Measurements from ENCODE around the gene IFT20. TPM values are rescaled to one million over a fixed set of nuclear protein-coding genes. Genes with fewer than 3 reads are reported as not detected.

IFT20 gene
- total RNA-seq, 6 experiments from 2014 or later: 47.9 to 63.0 (median 50.9) TPM

DNA sequence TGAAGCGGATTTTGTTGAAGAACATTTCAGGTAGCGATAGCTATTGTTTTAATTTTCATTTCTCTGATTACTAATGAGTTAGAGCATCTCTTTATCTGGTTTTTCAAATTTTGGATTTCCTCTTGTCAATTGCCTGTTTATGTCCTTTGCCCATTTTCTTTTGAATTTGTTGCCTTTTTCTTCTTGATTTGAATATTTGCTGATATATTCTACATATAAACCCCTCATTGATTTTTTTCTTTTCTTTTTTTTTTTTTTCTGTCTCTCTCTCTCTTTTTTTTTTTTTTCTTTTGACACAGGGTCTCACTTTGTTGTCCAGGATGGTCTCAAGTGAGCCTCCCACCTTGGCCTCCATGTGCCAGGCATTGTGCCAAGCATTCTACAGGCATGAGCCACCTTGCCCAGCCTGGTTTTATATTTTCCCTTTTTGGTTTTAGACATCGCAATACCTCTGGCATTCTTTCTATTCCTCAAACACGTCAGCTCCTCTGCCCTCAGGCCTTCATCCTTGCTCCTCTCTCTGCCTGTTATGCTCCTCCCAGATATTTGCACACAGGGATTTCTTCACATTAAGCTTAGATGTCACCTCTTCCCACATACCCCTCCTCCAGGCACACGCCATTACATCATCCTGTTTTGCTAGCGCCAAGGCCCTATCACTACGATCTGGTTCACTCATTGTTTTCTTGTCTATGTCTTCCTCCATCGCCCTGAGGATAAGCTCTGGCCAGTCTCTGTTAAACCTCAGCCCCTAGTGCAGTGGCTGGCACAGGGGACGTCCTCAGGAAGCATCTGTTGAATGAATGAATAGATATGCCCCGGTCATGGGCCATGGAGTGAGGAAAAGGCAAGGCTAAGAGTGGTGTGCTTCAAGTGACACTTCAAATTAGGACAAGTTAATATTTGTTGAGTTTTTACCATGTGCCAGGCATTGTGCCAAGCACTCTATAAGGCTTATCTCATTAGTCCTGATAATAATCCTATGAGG, 44.8 kb upstream of the IFT20 start:
- no peaks in the 10 kb centered on the region for H3K9me3 Mint-ChIP-seq
- peak; percentile 95 for DNase-seq
- peaks cover 14% of the 10 kb centered on the region for H3K4me1 Mint-ChIP-seq (ENCODE audit: low read depth)
- H3K4me3 Mint-ChIP-seq: no peak overlapping the region; the same call in 1 of the 2 replicates
- peaks cover 11% of the 10 kb centered on the region for H3K36me3 Mint-ChIP-seq (ENCODE audit: low read depth)
- TF ChIP-seq, protein P1, sequence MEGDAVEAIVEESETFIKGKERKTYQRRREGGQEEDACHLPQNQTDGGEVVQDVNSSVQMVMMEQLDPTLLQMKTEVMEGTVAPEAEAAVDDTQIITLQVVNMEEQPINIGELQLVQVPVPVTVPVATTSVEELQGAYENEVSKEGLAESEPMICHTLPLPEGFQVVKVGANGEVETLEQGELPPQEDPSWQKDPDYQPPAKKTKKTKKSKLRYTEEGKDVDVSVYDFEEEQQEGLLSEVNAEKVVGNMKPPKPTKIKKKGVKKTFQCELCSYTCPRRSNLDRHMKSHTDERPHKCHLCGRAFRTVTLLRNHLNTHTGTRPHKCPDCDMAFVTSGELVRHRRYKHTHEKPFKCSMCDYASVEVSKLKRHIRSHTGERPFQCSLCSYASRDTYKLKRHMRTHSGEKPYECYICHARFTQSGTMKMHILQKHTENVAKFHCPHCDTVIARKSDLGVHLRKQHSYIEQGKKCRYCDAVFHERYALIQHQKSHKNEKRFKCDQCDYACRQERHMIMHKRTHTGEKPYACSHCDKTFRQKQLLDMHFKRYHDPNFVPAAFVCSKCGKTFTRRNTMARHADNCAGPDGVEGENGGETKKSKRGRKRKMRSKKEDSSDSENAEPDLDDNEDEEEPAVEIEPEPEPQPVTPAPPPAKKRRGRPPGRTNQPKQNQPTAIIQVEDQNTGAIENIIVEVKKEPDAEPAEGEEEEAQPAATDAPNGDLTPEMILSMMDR (IDR thresholded peaks at IDR 0.05): no peak
- H3K27ac Mint-ChIP-seq: peak overlapping the region; percentile 84
- no peaks in the 10 kb centered on the region; the same call in 1 of the 2 replicates for H3K27me3 Mint-ChIP-seq (ENCODE audit: insufficient read depth)

DNA sequence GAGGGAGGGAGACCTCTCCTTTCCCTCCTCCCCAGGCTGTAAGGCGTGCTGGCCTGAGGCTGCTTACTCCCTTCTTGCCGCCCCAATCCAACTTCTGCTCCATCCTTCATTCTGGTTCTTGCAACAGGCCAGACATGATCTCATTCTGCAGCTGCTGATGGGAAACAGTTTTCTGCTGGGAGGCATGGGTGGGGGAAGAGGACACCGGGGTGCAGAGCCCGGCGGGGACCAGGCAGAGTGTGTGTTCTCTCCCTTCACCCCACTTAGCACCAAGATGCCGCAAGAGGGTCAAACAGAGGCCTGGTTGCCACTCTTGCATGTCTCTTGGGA, 37.6 kb upstream of the IFT20 start:
- peaks cover 35% of the 10 kb centered on the region for H3K4me1 Mint-ChIP-seq (ENCODE audit: low read depth)
- H3K36me3 Mint-ChIP-seq (ENCODE audit: low read depth): peaks cover 8% of the 10 kb centered on the region
- DNase-seq: no peak
- peak overlapping the region; percentile 31; the same call in 1 of the 2 replicates for H3K27ac Mint-ChIP-seq
- TF ChIP-seq, protein P1 (IDR thresholded peaks at IDR 0.05): no peak
- H3K27me3 Mint-ChIP-seq (ENCODE audit: insufficient read depth): no peaks in the 10 kb centered on the region; the same call in 1 of the 2 replicates
- peak overlapping the region; percentile 87 for H3K4me3 Mint-ChIP-seq
- no peaks in the 10 kb centered on the region for H3K9me3 Mint-ChIP-seq

DNA sequence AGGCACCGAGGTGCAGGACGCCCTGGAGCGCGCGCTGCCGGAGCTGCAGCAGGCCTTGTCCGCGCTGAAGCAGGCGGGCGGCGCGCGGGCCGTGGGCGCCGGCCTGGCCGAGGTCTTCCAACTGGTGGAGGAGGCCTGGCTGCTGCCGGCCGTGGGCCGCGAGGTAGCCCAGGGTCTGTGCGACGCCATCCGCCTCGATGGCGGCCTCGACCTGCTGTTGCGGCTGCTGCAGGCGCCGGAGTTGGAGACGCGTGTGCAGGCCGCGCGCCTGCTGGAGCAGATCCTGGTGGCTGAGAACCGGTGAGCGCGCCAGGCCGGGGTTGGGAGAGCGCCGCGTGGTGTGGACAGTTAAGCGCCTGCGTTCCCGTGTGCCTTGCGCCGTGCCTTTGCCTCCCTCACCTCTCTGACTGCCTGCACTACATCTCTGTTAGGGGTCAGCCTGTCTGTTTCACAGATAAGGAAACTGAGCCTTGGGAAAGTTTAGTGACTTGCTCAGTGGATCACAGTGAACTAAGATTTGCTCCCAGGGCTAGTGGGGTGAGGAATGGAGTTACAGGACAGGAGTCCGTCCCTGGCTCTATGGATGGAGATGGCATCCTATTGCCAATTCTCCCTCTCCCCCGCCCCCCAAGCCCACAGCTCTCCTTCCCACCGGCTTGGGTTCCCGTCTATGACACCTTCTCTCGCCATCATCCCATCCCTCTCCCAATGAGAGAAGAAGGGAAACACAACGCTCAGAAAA, 37.1 kb upstream of the IFT20 start:
- Mint-ChIP-seq H3K9me3 (no peaks in the 10 kb centered on the region), H3K27ac (peak overlapping the region; percentile 31; the same call in 1 of the 2 replicates), H3K4me1 (ENCODE audit: low read depth) (peaks cover 35% of the 10 kb centered on the region), H3K27me3 (ENCODE audit: insufficient read depth) (no peaks in the 10 kb centered on the region; the same call in 1 of the 2 replicates), H3K4me3 (peak overlapping the region; percentile 87), H3K36me3 (ENCODE audit: low read depth) (peaks cover 8% of the 10 kb centered on the region; the same call in 1 of the 2 replicates)
- DNase-seq: no peak
- TF ChIP-seq, protein P1 (IDR thresholded peaks at IDR 0.05): no peak

DNA sequence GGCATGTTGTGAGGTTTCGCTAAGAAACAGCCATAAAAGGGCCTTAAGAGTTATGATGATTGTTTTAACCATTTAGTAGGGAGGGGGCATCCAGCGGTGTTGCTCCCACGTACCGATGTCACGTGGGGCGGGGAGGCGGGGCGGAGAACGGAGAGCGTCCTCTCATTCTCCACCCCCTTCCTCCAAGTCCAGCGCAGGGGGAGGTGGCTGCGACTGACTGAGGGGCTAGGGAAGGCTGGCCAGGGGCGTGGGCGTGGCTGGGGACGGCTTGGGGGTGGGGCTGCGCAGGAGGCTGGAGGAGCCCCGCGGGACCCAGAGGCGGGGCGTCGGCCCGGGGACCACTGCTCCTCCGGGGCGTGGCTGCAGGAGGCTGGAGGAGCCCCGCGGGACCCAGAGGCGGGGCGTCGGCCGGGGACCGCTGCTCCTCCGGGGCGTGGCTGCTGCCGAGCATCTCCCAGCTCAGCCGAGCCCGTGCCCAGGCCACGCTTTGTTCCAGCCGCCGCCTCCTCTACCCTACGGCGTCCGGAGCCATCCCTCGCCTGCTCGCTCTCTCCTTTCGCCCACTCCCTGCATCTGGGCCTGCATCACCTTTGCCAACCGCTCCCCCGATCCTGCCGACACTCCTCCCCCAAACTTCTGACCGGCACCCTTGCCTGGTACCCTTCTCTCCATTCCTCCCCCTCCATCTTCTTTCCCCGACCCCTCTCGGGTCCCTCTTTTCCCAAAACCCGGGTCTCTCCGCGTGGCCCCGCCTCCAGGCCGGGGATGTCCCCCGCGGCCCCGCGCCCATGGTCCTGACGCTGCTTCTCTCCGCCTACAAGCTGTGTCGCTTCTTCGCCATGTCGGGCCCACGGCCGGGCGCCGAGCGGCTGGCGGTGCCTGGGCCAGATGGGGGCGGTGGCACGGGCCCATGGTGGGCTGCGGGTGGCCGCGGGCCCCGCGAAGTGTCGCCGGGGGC, 36.3 kb upstream of the IFT20 start, which contains the start of gene SARM1:
TSS of gene SARM1 (plus strand) at position 450 of the 958 bp plus-strand sequence. CDS start at position 789, 339 bp downstream.
- Mint-ChIP-seq H3K4me3 (peak within 1 kb of the TSS; percentile 87), H3K4me1 (ENCODE audit: low read depth) (peaks cover 35% of the 10 kb centered on the region), H3K27ac (peak within 1 kb of the TSS; percentile 75), H3K36me3 (ENCODE audit: low read depth) (peaks cover 8% of the 10 kb centered on the region; the same call in 1 of the 2 replicates), H3K27me3 (ENCODE audit: insufficient read depth) (no peaks in the 10 kb centered on the region; the same call in 1 of the 2 replicates), H3K9me3 (no peaks in the 10 kb centered on the region)
- TF ChIP-seq, protein P1 (IDR thresholded peaks at IDR 0.05): no peak
- DNase-seq: peak; percentile 77
